GM12878 (cell line): ENCODE measurements around the gene WBP1L. TPM values are rescaled to one million over a fixed set of nuclear protein-coding genes. Genes with fewer than 3 reads are reported as not detected.
"Not testable (repeated sequence)": the region's sequence is repeated elsewhere in the genome, so short reads cannot be mapped to it uniquely, and the experiment has no call there.

ENCODE experiments used
- ATAC-seq: fragments of 200-7000 bp; cut with Tn5 transposase; 3 replicates; pipeline ENCODE4 v1.9.1; 2020; ENCODE audit warnings: mild to moderate bottlenecking, moderate library complexity
- BruUV-seq: library from RNA; stranded (reverse); fragments of 400-500 nt; replicated peaks from 2 replicates; lab custom pipeline; 2021; lab: Mats Ljungman, UMichigan
- CTCF ChIA-PET: fragments of 300-600 bp; sonication (Branson Sonifier 250); formaldehyde crosslinking; extraction: SDS; loops from one replicate; lab custom pipeline; 2021; ENCODE audit warnings: inconsistent platforms; lab: Yijun Ruan, JAX
- POLR2A ChIA-PET: fragments of 350-600 bp; formaldehyde crosslinking; extraction: SDS; loops from one replicate; lab custom pipeline; 2021; ENCODE audit warnings: inconsistent platforms; lab: Charles Lee
- RAD21 ChIA-PET: fragments of 300-600 bp; sonication (Branson Sonifier 250); formaldehyde crosslinking; loops from one replicate; lab custom pipeline; 2023; ENCODE audit warnings: antibody characterized with exemption; ENCODE audit not compliant: unreplicated experiment; lab: Charles Lee
- SMC1A ChIA-PET: fragments of 300-600 bp; sonication (Branson Sonifier 250); formaldehyde crosslinking; loops from one replicate; lab custom pipeline; 2023; ENCODE audit not compliant: unreplicated experiment, uncharacterized antibody; lab: Charles Lee
- DNase-seq: peaks from one replicate; pipeline ENCODE4 v3.0.0-alpha.2; 2011; ENCODE audit warnings: low read depth, low spot score
- FAIRE-seq: peaks from 3 replicates; lab custom pipeline; 2011; peaks lifted over from hg19 to GRCh38; lab: Jason Lieb, UNC
- H2AFZ ChIP-seq: 2 replicates; pipeline ENCODE4 v1.6.0; 2011; ENCODE audit warnings: low read depth, low read length, control low read depth; ENCODE audit not compliant: control insufficient read depth
- H3K27ac ChIP-seq: 2 replicates; pipeline ENCODE4 v1.5.1; 2011; ENCODE audit warnings: control low read depth; ENCODE audit not compliant: control insufficient read depth, insufficient read depth
- H3K27me3 ChIP-seq, 2 experiments: replicated peaks in 1 of 2; 2 replicates each; pipeline versions ENCODE4 v1.6.0 to v1.6.1; 2011; ENCODE audit warnings: low read length in 1 of 2; ENCODE audit not compliant: control insufficient read depth in 2 of 2, insufficient read depth in 2 of 2
- H3K36me3 ChIP-seq, 2 experiments: 2 replicates each; pipeline ENCODE4 v1.5.1; 2011; ENCODE audit warnings: low read length in 1 of 2; ENCODE audit not compliant: control insufficient read depth in 2 of 2, insufficient read depth in 2 of 2
- H3K4me1 ChIP-seq: 2 replicates; pipeline ENCODE4 v1.6.1; 2011; ENCODE audit warnings: mild to moderate bottlenecking, low read length, moderate library complexity, mixed read lengths; ENCODE audit not compliant: control insufficient read depth, insufficient read depth
- H3K4me2 ChIP-seq: 2 replicates; pipeline ENCODE4 v1.6.0; 2011; ENCODE audit warnings: control low read depth; ENCODE audit not compliant: control insufficient read depth, insufficient read depth
- H3K4me3 ChIP-seq: fragments of 200-600 bp; sonication (generic); 2 replicates; pipeline ENCODE4 v1.5.1; 2016
- H3K79me2 ChIP-seq: 2 replicates; pipeline ENCODE4 v1.6.0; 2011; ENCODE audit warnings: low read length; ENCODE audit not compliant: control insufficient read depth, insufficient read depth
- H3K9ac ChIP-seq: 2 replicates; pipeline ENCODE4 v1.8.0; 2011; ENCODE audit warnings: low read length, control low read depth, mixed read lengths; ENCODE audit not compliant: control insufficient read depth, insufficient read depth
- H3K9me3 ChIP-seq: replicated peaks from 3 replicates; pipeline ENCODE4 v1.5.1; 2011; ENCODE audit warnings: mild to moderate bottlenecking, low read length; ENCODE audit not compliant: control insufficient read depth, insufficient read depth
- H4K20me1 ChIP-seq: 2 replicates; pipeline ENCODE4 v1.6.0; 2011; ENCODE audit not compliant: control insufficient read depth, insufficient read depth
- BACH1 ChIP-seq: fragments of 450-650 bp; IDR thresholded peaks from 2 replicates; pipeline ENCODE4 v1.6.1; 2017; ENCODE audit warnings: mild to moderate bottlenecking, borderline replicate concordance
- HCFC1 ChIP-seq: fragments of 150-350 bp; IDR thresholded peaks from 2 replicates; pipeline ENCODE4 v1.6.1; 2014; ENCODE audit warnings: low read length
- MEF2A ChIP-seq: IDR thresholded peaks from 2 replicates; pipeline ENCODE4 v1.6.1; 2011; ENCODE audit warnings: low read depth, mild to moderate bottlenecking, low read length, moderate library complexity; ENCODE audit not compliant: insufficient read depth
- MLLT1 ChIP-seq: fragments of 450-650 bp; IDR thresholded peaks from 2 replicates; pipeline ENCODE4 v1.6.1; 2016; ENCODE audit warnings: mild to moderate bottlenecking
- MXI1 ChIP-seq: fragments of 150-350 bp; IDR thresholded peaks from 2 replicates; pipeline ENCODE4 v1.6.1; 2011; ENCODE audit warnings: low read depth, mild to moderate bottlenecking, inconsistent platforms, low read length, improper control_type of control experiment
- NBN ChIP-seq: fragments of 450-650 bp; IDR thresholded peaks from 2 replicates; pipeline ENCODE4 v1.6.1; 2016
- POU2F2 ChIP-seq: IDR thresholded peaks from 3 replicates; pipeline ENCODE4 v1.6.1; 2011; ENCODE audit warnings: low read depth, mild to moderate bottlenecking, low read length, borderline replicate concordance
- RB1 ChIP-seq: fragments of 450-650 bp; formaldehyde crosslinking; IDR thresholded peaks from 2 replicates; pipeline ENCODE4 v1.6.1; 2017; ENCODE audit warnings: mild to moderate bottlenecking, borderline replicate concordance
- TCF12 ChIP-seq: IDR thresholded peaks from 2 replicates; pipeline ENCODE4 v1.6.1; 2011; ENCODE audit warnings: low read depth, mild to moderate bottlenecking, low read length
- ZBTB11 ChIP-seq: fragments of 450-650 bp; formaldehyde crosslinking; IDR thresholded peaks from 2 replicates; pipeline ENCODE4 v1.5.0; 2022; ENCODE audit warnings: mild to moderate bottlenecking, missing genetic modification characterization
- WGBS: methylation state at CpG from one replicate; pipeline ENCODE4 v1.1.6; 2016; ENCODE audit warnings: low lambda C conversion rate; ENCODE audit not compliant: insufficient replicate concordance, insufficient coverage; ENCODE audit errors: missing lambda C conversion rate; 5-methylcytosine and 5-hydroxymethylcytosine counted together
- in situ Hi-C: fragments of 300-500 bp; cut with MboI; formaldehyde crosslinking; loops from 9 replicates; pipeline ENCODE4 v1.14.3; 2018; ENCODE audit warnings: mixed read lengths
- intact Hi-C: fragments of 100-400 bp; cut with micrococcal nuclease; formaldehyde crosslinking; loops from one replicate; pipeline ENCODE4 v1.14.2; 2022; ENCODE audit not compliant: unreplicated experiment
- polyA plus RNA-seq, 11 experiments: library from polyadenylated mRNA; depleted of rRNA in 4 of 11; unstranded in 6 of 11; stranded (reverse) in 5 of 11; fragments of >200 nt; fragmentation: Nextera tagmentation in 4 of 11; fragmentation: Illumina TruSeq in 1 of 11; extraction: Ambion mirVana in 4 of 11; extraction: Trizol in 1 of 11; gene quantifications; 1 replicate in 1 of 11; 2 replicates in 10 of 11; pipeline versions ENCODE4 v1.2.1 to v1.2.3, GENCODE V29; 2011 to 2016; ENCODE audit warnings: inconsistent platforms in 2 of 11, missing spikeins in 2 of 11, low read depth in 1 of 11
- total RNA-seq, 4 experiments: library from RNA; depleted of rRNA in 3 of 4; stranded (reverse); fragments of >200 nt in 3 of 4; fragmentation: Illumina TruSeq in 1 of 4; extraction: Trizol in 1 of 4; gene quantifications; 2 replicates each; pipeline versions ENCODE4 v1.2.1 to v1.2.3, GENCODE V29; 2013 to 2021

The WBP1L gene
- total and polyA plus RNA-seq, 10 of the 15 experiments (the other 5 are each of a cell fraction or from before 2014, with no cell fraction given) = 3.7 to 18.8 (median 12.3) TPM

GRCh38 chr10:102743588-102744373, at the start of gene WBP1L (continued):
- TF ChIP-seq RB1 (no peak), NBN (peak; percentile 72), TCF12 (0 out of 2 replicates have a peak, but pooled peaks have one; percentile 49), BACH1 (peak; percentile 76; the same call in 1 of the 2 replicates), HCFC1 (peak; percentile 80), ZBTB11 (CRISPR knock-in tag) (no peak), POU2F2 (0 out of 3 replicates have a peak, but pooled peaks have one; percentile 24), MLLT1 (no peak; the same call in 1 of the 2 replicates), MXI1 (peak; percentile 100), MEF2A (0 out of 2 replicates have a peak, but pooled peaks have one; percentile 4)

GRCh38 chr10:102695401-102695800, 48.3 kb upstream of the WBP1L start:
- intact Hi-C loops, in situ Hi-C loops, H3K4me1 ChIP-seq, FAIRE-seq, H3K27ac ChIP-seq, H4K20me1 ChIP-seq, CTCF ChIA-PET, H3K9me3 ChIP-seq, POLR2A ChIA-PET, H3K27me3 ChIP-seq, ATAC-seq, H3K4me2 ChIP-seq, H3K9ac ChIP-seq, H3K4me3 ChIP-seq, H3K79me2 ChIP-seq, BruUV-seq, RAD21 ChIA-PET, DNase-seq, H2AFZ ChIP-seq: not testable (repeated sequence)
- peaks cover 2 to 13% of the 10 kb centered on the region in 2 experiments for H3K36me3 ChIP-seq
- WGBS = 98% methylated on average over 10 of the region's 10 CpGs
- SMC1A ChIA-PET = interaction anchor here (2.4 kb wide), 1 partner anchor 17 kb away, joined by 10 read pairs; the partner anchor contains the start of genes ARL3 and SFXN2
